ENCODE data around the gene BRD2. TPM values are rescaled to one million over a fixed set of nuclear protein-coding genes. Genes with fewer than 3 reads are reported as not detected.

The BRD2 gene
- polyA plus RNA-seq, 2 of the 4 experiments (the other 2 are of a cell fraction) = 92.5 to 153 TPM

- TF ChIP-seq EHF (CRISPR knock-in tag; IDR thresholded peaks at IDR 0.05) (no peak), FOSL2 (IDR thresholded peaks at IDR 0.05) (no peak), FOSL2 (CRISPR knock-in tag; IDR thresholded peaks at IDR 0.05) (peak; percentile 93), HES2 (IDR thresholded peaks at IDR 0.05) (no peak), CTCF (IDR thresholded peaks at IDR 0.05) (no peak), EHMT2 (IDR thresholded peaks at IDR 0.05; ENCODE audit: low read depth) (no peak), ZNF302 (CRISPR knock-in tag; IDR thresholded peaks at IDR 0.05) (no peak), RFX5 (IDR thresholded peaks at IDR 0.05) (peak; percentile 97), SMC3 (IDR thresholded peaks at IDR 0.05) (no peak), GATA3 (IDR thresholded peaks at IDR 0.05; ENCODE audit: borderline replicate concordance) (peak; percentile 32; the same call in 1 of the 2 replicates), HOXB5 (CRISPR knock-in tag; IDR thresholded peaks at IDR 0.05) (no peak), PHF8 (IDR thresholded peaks at IDR 0.05; ENCODE audit: borderline replicate concordance, low read depth) (no peak; the same call in none of the 2 replicates), BCL3 (IDR thresholded peaks at IDR 0.05) (peak; percentile 98), CHD4 (IDR thresholded peaks at IDR 0.05; ENCODE audit: borderline replicate concordance) (no peak), RNF2 (IDR thresholded peaks at IDR 0.05; ENCODE audit: borderline replicate concordance, low read depth) (no peak), REST (IDR thresholded peaks at IDR 0.05) (peak; percentile 51), HDAC2 (IDR thresholded peaks at IDR 0.05) (no peak), MAX (IDR thresholded peaks at IDR 0.05) (peak; percentile 85), ZC3H11A (IDR thresholded peaks at IDR 0.05) (no peak), HMGXB4 (CRISPR knock-in tag; IDR thresholded peaks at IDR 0.05; ENCODE audit: borderline replicate concordance) (no peak), MYC (IDR thresholded peaks at IDR 0.05; ENCODE audit: borderline replicate concordance, low read length) (no peak; the same call in 1 of the 2 replicates), POLR2A (IDR thresholded peaks at IDR 0.05; ENCODE audit: low read length) (peak; percentile 99), POLR2AphosphoS2 (conservative IDR thresholded peaks at IDR 0.05; ENCODE audit: low read length) (0 out of 2 replicates have a peak, but pooled peaks have one; percentile 64), HEYL (CRISPR knock-in tag; IDR thresholded peaks at IDR 0.05) (no peak), RAD21 (conservative IDR thresholded peaks at IDR 0.05 in 1 of 2, IDR thresholded peaks at IDR 0.05 in 1 of 2) (no peak)
Measured at GRCh38 chr6:32971581-32972352, 3.4 kb downstream of the BRD2 start (continued).
